ENCODE measurements around the gene MIEN1. TPM values are rescaled to one million over a fixed set of nuclear protein-coding genes. Genes with fewer than 3 reads are reported as not detected.
A peak's percentile ranks its signal among the peaks of the same experiment; 100 is the strongest.

MIEN1 gene
- total RNA-seq, 1 donor from 2014 or later = 95.7 TPM

DNA sequence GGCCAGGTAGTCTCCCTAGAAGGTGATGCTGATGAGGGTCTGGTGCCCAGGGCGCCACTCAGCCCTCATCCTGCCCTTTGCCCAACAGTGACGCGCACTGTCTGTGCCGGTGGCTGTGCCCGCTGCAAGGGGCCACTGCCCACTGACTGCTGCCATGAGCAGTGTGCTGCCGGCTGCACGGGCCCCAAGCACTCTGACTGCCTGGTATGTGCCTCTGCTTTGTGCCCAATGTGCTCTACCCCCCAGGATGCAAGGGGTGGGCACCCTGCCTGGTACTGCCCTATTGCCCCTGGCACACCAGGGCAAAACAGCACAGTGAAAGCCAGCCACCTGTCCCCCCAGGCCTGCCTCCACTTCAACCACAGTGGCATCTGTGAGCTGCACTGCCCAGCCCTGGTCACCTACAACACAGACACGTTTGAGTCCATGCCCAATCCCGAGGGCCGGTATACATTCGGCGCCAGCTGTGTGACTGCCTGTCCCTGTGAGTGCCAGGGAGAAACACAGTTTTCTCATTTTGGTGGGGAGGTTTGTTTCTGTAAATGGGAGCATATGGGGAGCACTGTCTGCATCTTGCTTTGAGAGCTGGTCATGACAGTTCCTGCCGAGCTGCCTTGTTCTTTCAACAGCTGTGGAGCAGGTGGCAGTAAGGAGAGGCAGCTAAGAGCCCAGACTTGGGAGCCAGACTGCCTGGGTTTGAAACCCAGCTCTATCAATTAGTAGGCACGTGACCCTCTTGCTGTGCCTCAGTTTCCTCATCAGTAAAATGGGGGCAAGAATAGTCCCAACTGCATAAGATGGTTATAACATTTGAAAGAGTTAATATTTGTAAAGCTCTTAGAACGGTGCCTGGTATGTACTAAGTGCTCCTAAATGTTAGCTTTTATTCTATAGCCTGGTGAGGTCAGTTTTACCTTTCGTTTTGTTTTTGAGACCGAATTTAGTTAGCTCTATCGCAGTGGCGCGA, 20.1 kb downstream of the MIEN1 start:
- no peak for TF ChIP-seq CTCF (conservative IDR thresholded peaks at IDR 0.05; ENCODE audit: low read depth, low read length)
- H3K4me3 ChIP-seq (ENCODE audit: low read depth, low read length) = no peak overlapping the region
- no peak for DNase-seq (ENCODE audit: low read depth)

DNA sequence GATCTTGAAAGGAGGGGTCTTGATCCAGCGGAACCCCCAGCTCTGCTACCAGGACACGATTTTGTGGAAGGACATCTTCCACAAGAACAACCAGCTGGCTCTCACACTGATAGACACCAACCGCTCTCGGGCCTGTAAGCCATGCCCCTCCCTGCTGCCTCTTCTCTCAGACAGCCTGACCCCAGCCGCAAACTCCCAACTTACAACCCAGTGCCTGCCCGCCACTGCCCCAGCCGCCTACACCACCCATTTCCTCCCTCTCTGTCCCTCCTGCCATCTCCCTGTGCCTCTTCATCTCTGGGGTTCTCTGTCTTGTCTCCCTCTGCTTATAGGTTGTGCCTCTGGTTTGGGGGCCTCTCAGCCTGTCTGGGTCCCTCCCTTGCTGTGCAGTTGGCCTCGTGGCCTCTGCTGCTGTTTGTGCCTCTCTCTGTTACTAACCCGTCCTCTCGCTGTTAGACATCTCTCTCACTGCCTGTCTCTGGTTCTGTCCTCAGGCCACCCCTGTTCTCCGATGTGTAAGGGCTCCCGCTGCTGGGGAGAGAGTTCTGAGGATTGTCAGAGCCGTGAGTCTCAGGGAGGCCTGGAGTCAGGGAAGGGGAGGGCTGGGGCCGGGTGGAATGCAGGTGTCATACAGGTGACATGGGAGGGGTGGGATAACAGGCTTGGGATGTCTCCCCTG, 20.9 kb downstream of the MIEN1 start:
- no peak for TF ChIP-seq CTCF (conservative IDR thresholded peaks at IDR 0.05; ENCODE audit: low read depth, low read length)
- DNase-seq (ENCODE audit: low read depth) = no peak
- no peak overlapping the region for H3K4me3 ChIP-seq (ENCODE audit: low read depth, low read length)

DNA sequence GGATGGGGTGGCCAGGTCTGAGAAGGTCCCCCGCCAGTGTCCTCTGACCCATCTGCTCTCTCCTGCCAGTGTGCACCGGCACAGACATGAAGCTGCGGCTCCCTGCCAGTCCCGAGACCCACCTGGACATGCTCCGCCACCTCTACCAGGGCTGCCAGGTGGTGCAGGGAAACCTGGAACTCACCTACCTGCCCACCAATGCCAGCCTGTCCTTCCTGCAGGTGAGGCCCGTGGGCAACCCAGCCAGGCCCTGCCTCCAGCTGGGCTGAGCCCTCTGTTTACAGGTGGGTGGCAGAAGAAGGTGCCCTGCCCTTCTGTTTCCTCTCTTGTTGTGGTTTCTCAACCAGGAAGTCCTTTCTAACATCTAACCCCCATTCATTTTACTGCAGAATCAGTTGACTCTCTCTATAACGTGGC, 23.4 kb downstream of the MIEN1 start:
- no peak for TF ChIP-seq CTCF (conservative IDR thresholded peaks at IDR 0.05; ENCODE audit: low read depth, low read length)
- no peak for DNase-seq (ENCODE audit: low read depth)
- no peak overlapping the region for H3K4me3 ChIP-seq (ENCODE audit: low read depth, low read length)

- no peak for TF ChIP-seq CTCF (conservative IDR thresholded peaks at IDR 0.05; ENCODE audit: low read depth, low read length)
- no peak for DNase-seq (ENCODE audit: low read depth)
- H3K4me3 ChIP-seq (ENCODE audit: low read depth, low read length) = no peak overlapping the region
Observed at GRCh38 chr17:39706383-39706782, 23.9 kb downstream of the MIEN1 start.

DNA sequence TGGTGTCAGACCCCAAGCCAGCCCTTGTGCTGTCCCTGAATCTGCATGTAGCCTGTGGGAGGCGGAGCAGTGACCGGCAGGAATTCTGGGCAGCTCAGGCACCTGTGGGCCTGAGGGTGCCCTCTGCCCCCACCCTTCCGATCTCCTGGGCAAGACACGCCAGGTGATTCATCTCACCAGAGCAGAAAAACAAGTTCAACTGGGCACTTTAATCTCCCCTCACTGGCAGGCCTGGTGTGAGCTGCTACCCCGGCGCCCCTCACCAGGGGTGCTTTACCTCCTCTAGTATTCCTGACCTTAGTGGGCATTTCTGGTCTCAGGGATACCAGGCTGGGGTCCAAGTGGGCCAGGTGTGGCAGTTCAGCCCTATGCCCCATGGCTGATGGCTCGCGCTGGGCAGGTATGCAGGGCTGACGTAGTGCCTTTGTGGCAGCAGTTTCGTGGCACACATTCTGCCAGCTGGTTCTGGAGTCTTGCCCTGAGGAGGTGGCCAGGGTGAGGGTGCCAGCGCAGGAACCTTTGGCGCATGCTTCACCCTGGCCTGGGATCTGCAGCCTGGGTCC, 24.5 kb downstream of the MIEN1 start:
- no peak for DNase-seq (ENCODE audit: low read depth)
- no peak for TF ChIP-seq CTCF (conservative IDR thresholded peaks at IDR 0.05; ENCODE audit: low read depth, low read length)
- no peak overlapping the region for H3K4me3 ChIP-seq (ENCODE audit: low read depth, low read length)

DNA sequence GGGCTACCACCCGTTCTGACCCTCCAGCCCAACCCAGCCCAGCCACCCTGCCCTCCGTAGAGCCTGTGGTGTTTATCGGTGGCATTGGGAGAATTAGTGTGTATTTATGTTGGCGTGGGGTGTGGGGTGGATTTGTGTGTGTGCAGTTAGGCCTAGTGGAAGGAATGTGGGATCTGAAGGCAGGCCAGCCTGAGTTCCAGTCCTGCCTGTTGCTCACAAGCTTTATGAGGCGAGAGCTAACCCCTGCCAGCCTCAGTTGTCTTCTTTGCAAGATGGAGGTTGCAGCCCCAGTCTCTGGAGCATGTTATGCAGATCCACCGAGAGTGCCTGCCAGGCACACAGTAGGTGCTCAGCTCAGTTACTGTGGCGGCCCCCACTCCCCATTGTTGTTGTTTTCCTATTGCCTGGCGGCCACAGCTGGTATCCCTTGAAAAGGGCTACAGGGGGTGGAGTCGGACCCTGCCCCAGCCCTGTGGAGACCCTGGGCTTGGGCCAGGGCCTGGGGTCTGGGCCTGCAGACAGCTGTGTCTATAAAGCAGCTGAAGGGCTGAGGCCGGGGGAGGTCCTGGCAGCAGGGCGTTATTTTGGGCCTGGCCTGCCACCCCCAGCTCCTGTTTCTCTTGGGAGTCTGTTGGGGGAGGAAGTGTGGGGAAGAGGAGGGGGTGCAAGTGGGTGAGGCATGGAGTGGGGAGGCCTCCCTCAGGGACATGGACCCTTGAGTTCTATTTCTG, 25.3 kb downstream of the MIEN1 start:
- peak; percentile 47 for TF ChIP-seq CTCF (conservative IDR thresholded peaks at IDR 0.05; ENCODE audit: low read depth, low read length)
- no peak for DNase-seq (ENCODE audit: low read depth)
- H3K4me3 ChIP-seq (ENCODE audit: low read depth, low read length) = no peak overlapping the region

Measured in epithelial cell of proximal tubule (primary cell).